ENCODE results near the gene EIF3A.

The EIF3A gene

GRCh38 chr10:119060107-119060506 lies 20.5 kb downstream of the EIF3A start:
- peaks cover 87% of the 10 kb centered on the region for H3K36me3 ChIP-seq (ENCODE audit: low read length)
- H3K9ac ChIP-seq (ENCODE audit: low read length) = no peak overlapping the region
- no peak overlapping the region for H3K4me2 ChIP-seq (ENCODE audit: low read depth, low read length, poor library complexity, severe bottlenecking)
- H3K27me3 ChIP-seq (ENCODE audit: low read length) = no peaks in the 10 kb centered on the region
- TF ChIP-seq CTCF (IDR thresholded peaks at IDR 0.05; ENCODE audit: insufficient read depth, low read length, poor library complexity, severe bottlenecking) (no peak), EZH2phosphoT487 (conservative IDR thresholded peaks at IDR 0.05; ENCODE audit: low read length) (no peak)
- no peak overlapping the region for H3K4me3 ChIP-seq (ENCODE audit: insufficient read depth, low read length, poor library complexity, severe bottlenecking)
- H3K9me2 ChIP-seq (replicated peaks; ENCODE audit: insufficient read depth, low read length) = no peaks in the 10 kb centered on the region
- no peak overlapping the region for H3K27ac ChIP-seq (ENCODE audit: low read depth, low read length)
- no peak overlapping the region for H2AFZ ChIP-seq (ENCODE audit: low read depth, low read length, severe bottlenecking)
- peaks cover 38% of the 10 kb centered on the region for H4K20me1 ChIP-seq (ENCODE audit: low read depth, low read length)
- H3K9me3 ChIP-seq (ENCODE audit: insufficient read depth, low read length) = no peaks in the 10 kb centered on the region
- H3F3A ChIP-seq (ENCODE audit: insufficient read depth) = peaks cover 23% of the 10 kb centered on the region
- H3K79me2 ChIP-seq (ENCODE audit: insufficient read depth, low read length) = peaks cover 75% of the 10 kb centered on the region

GRCh38 chr10:119059557-119059956 lies 21.1 kb downstream of the EIF3A start:
- Histone ChIP-seq H3K9me3 (ENCODE audit: insufficient read depth, low read length) (no peaks in the 10 kb centered on the region), H3K27me3 (ENCODE audit: low read length) (no peaks in the 10 kb centered on the region), H2AFZ (ENCODE audit: low read depth, low read length, severe bottlenecking) (no peak overlapping the region), H4K20me1 (ENCODE audit: low read depth, low read length) (peaks cover 34% of the 10 kb centered on the region), H3K36me3 (ENCODE audit: low read length) (peaks cover 87% of the 10 kb centered on the region), H3K9ac (ENCODE audit: low read length) (no peak overlapping the region), H3K79me2 (ENCODE audit: insufficient read depth, low read length) (peaks cover 70% of the 10 kb centered on the region), H3K27ac (ENCODE audit: low read depth, low read length) (no peak overlapping the region), H3K9me2 (replicated peaks; ENCODE audit: insufficient read depth, low read length) (no peaks in the 10 kb centered on the region), H3F3A (ENCODE audit: insufficient read depth) (peaks cover 23% of the 10 kb centered on the region), H3K4me2 (ENCODE audit: low read depth, low read length, poor library complexity, severe bottlenecking) (no peak overlapping the region), H3K4me3 (ENCODE audit: insufficient read depth, low read length, poor library complexity, severe bottlenecking) (no peak overlapping the region)
- TF ChIP-seq CTCF (IDR thresholded peaks at IDR 0.05; ENCODE audit: insufficient read depth, low read length, poor library complexity, severe bottlenecking) (no peak), EZH2phosphoT487 (conservative IDR thresholded peaks at IDR 0.05; ENCODE audit: low read length) (no peak)

GRCh38 chr10:119058010-119058409 lies 22.6 kb downstream of the EIF3A start:
- Histone ChIP-seq H3K9ac (ENCODE audit: low read length) (no peak overlapping the region), H3K36me3 (ENCODE audit: low read length) (peaks cover 77% of the 10 kb centered on the region), H3K9me3 (ENCODE audit: insufficient read depth, low read length) (no peaks in the 10 kb centered on the region), H3K27me3 (ENCODE audit: low read length) (no peaks in the 10 kb centered on the region), H4K20me1 (ENCODE audit: low read depth, low read length) (peaks cover 36% of the 10 kb centered on the region), H2AFZ (ENCODE audit: low read depth, low read length, severe bottlenecking) (no peak overlapping the region), H3F3A (ENCODE audit: insufficient read depth) (peaks cover 20% of the 10 kb centered on the region), H3K4me3 (ENCODE audit: insufficient read depth, low read length, poor library complexity, severe bottlenecking) (no peak overlapping the region), H3K79me2 (ENCODE audit: insufficient read depth, low read length) (peaks cover 66% of the 10 kb centered on the region), H3K27ac (ENCODE audit: low read depth, low read length) (no peak overlapping the region), H3K4me2 (ENCODE audit: low read depth, low read length, poor library complexity, severe bottlenecking) (no peak overlapping the region), H3K9me2 (replicated peaks; ENCODE audit: insufficient read depth, low read length) (no peaks in the 10 kb centered on the region)
- TF ChIP-seq CTCF (IDR thresholded peaks at IDR 0.05; ENCODE audit: insufficient read depth, low read length, poor library complexity, severe bottlenecking) (no peak), EZH2phosphoT487 (conservative IDR thresholded peaks at IDR 0.05; ENCODE audit: low read length) (no peak)
